D721Med (cell line): ENCODE measurements around the gene CNGA3.
"Not testable (repeated sequence)": the region's sequence is repeated elsewhere in the genome, so short reads cannot be mapped to it uniquely, and the experiment has no call there.

Source experiments
- DNase-seq: peaks from one replicate; pipeline ENCODE4 v3.0.0; 2011; ENCODE audit warnings: low spot score; ENCODE audit not compliant: insufficient read length
- FAIRE-seq: peaks from 2 replicates; lab custom pipeline; 2011; peaks lifted over from hg19 to GRCh38; lab: Jason Lieb, UNC
- TF ChIP-seq, protein P1 (sequence below): IDR thresholded peaks from 2 replicates; pipeline ENCODE4 v1.5.1; 2012; ENCODE audit warnings: mild to moderate bottlenecking, control low read depth; ENCODE audit not compliant: insufficient read depth; ENCODE audit errors: missing control alignments

CNGA3 gene

DNA sequence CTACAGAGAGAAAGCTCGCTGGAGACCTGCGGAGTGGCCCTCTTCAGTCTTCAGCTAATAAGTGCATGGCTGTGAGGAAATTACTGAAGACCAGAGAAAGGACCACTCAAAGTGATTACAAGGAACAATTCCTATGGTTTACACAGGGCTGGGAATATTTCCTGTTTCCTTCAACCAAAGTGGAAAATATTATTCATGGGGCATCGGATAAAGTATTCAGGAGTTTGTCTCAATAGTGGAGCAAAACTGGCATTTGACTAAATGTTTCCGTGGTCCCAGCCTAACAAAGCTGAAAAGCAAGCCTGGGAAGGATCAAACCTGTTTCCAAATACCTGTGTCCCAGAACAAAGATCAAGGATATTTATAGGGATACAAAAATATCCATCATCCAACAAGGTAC, 32.0 kb upstream of the CNGA3 start:
- no peak for FAIRE-seq
- TF ChIP-seq, protein P1, sequence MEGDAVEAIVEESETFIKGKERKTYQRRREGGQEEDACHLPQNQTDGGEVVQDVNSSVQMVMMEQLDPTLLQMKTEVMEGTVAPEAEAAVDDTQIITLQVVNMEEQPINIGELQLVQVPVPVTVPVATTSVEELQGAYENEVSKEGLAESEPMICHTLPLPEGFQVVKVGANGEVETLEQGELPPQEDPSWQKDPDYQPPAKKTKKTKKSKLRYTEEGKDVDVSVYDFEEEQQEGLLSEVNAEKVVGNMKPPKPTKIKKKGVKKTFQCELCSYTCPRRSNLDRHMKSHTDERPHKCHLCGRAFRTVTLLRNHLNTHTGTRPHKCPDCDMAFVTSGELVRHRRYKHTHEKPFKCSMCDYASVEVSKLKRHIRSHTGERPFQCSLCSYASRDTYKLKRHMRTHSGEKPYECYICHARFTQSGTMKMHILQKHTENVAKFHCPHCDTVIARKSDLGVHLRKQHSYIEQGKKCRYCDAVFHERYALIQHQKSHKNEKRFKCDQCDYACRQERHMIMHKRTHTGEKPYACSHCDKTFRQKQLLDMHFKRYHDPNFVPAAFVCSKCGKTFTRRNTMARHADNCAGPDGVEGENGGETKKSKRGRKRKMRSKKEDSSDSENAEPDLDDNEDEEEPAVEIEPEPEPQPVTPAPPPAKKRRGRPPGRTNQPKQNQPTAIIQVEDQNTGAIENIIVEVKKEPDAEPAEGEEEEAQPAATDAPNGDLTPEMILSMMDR, result no peak
- no peak for DNase-seq

DNA sequence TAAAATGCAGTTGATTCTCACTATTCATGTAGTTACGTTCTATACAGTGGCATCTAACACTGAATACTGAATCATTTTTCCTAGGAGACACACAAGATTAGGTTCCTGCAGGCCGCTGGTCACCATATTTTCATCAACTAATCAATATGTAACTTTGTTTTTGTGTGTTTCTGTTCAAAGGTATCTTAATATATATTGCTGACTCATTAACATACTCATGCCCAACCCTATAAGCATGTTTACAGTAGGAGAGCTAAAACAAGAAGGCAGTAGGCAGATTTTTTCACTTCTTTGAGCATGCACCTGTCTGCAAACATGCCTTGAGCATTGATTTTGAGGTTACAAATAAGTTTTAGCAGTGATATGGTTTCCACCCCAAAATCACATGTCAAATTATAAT, 30.3 kb upstream of the CNGA3 start:
- DNase-seq, result no peak
- no peak for FAIRE-seq
- TF ChIP-seq, protein P1, result no peak

DNA sequence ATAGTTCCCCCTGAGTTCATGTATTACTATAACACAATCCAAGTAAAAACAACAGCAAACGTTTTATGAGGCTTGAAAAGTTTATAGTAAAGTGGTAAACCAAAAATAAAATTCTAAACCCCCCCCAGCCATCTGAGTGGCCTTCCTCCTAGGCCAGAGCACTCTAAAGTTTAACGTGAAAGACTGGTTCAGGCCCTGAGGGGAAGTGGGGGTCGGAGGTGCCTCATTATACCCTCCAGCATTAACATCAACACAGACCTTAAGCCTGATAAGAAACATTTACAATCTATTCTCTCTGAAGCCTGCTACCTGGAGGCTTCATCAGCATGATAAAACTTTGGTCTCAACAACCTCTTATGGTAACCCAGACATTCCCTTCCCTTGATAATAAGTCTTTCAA, 29.0 kb upstream of the CNGA3 start:
- TF ChIP-seq, protein P1, result no peak
- DNase-seq, result no peak
- no peak for FAIRE-seq

DNA sequence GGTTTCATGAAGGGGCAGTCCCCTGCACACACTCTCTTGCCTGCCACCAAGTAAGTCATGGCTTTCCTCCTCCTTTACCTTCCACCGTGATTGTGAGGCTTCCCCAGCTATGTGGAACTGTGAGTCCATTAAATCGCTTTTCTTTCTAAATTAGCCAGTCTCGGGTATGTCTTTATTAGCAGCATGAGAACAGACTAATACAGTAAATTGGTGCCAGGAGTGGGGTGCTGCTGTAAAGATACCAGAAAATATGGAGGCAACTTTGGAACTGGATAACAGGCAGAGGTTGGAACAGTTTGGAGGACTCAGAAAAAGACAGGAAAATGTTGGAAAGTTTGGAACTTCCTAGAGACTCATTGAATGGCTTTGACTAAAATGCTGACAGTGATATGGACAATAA, 26.1 kb upstream of the CNGA3 start:
- not testable (repeated sequence) for DNase-seq, FAIRE-seq

DNA sequence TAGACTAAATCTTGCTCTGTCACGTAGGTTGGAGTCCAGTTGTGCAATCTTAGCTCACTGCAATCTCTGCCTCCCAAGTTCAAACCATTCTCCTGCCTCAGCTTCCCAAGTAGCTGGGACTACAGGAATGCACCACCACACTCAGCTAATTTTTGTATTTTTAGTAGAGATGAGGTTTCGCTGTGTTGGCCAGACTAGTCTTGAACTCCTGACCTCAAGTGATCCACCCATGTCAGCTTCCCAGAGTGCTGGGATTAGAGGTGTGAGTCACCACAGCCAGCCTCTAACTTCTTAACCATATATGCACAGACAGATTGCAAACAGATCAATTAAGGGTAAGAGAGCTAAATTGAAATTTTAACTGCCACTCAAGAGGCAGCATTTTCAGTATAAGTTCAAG, 22.1 kb upstream of the CNGA3 start:
- DNase-seq, result no peak
- TF ChIP-seq, protein P1, result no peak
- no peak for FAIRE-seq

DNA sequence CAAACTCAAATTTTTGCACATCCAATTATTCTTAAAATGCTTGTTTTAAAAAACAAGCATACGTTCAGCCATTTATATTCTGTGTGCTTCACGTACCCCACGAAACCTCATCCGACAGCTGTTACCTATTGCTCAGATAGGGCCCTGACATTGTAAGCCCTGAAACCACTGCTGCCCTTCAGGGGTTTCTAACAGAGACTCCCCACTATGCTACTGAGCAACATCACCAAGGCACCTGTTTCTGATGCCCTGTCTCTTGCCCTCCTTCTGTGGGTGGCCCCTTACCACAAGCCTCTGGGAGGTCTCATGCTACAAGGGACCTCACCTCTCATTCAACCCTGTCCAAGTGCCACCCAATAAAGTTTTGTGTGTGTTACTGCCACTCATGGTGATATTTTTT, 18.5 kb upstream of the CNGA3 start:
- FAIRE-seq (no peak), DNase-seq (no peak)
- TF ChIP-seq, protein P1, result no peak

DNA sequence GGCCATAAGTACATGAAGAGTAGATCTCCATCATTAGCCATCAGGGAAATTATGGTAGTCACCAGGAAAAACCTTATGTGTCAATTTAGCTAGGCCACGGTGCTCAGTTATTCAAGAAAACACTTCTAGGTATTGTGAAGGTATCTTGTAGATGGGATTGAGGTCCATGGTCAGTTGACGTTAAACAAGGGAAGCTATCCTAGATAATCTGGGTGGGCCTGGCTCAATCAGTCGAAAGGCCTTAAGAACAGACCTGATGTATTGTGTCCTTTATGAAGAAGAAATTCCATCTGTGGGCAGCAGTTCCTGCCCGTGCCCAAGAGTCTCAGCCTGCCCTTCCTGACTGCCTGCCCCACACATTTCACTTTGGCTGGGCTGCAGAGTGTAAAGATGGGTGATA, 16.7 kb upstream of the CNGA3 start:
- TF ChIP-seq, protein P1, result no peak
- FAIRE-seq (no peak), DNase-seq (no peak)

DNA sequence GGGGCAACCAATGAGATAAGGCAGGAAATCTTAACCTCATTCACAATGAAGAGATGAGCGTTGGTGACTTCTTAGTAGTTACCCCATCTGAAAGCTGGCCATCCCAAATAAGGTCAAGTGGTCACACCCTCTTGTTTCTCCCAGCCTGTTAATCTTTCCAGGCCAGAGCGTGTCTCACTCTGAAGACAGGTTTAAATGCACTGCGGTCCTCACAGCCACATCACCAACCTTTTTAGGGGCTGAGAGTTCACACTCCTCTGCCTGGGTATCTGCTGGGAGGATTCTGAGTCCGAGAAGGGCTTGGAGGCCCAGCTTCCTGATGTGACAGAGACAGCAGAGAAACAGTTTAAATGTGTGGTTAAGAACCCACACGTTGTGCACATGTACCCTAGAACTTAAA, 13.3 kb upstream of the CNGA3 start:
- TF ChIP-seq, protein P1, result no peak
- no peak for FAIRE-seq

More for the DNA sequence above, 13.3 kb upstream of the CNGA3 start:
- DNase-seq, result no peak
